HG02870 (cell line): ENCODE data around the gene PPIL3.
"Not testable (repeated sequence)": the region's sequence is repeated elsewhere in the genome, so short reads cannot be mapped to it uniquely, and the experiment has no call there.

Source experiments
- ATAC-seq: cut with Tn5 transposase; IDR thresholded peaks from one replicate; pipeline ENCODE4 v1.9.1; 2021; ENCODE audit warnings: mild to moderate bottlenecking, moderate library complexity; ENCODE audit not compliant: unreplicated experiment

Gene PPIL3

GRCh38 chr2:200888704-200889625 is at the start of gene PPIL3, which contains the start of gene NIF3L1:
TSS of gene PPIL3 (minus strand) at chr2:200889077. CDS start at chr2:200887615, 1,462 bp downstream.
TSS of gene NIF3L1 (plus strand) at chr2:200889371. CDS start at chr2:200891944, 2,573 bp downstream.
- peak; percentile 89 for ATAC-seq

GRCh38 chr2:200930947-200931626 is 42.2 kb upstream of the PPIL3 start:
- ATAC-seq, result no peak

DNA sequence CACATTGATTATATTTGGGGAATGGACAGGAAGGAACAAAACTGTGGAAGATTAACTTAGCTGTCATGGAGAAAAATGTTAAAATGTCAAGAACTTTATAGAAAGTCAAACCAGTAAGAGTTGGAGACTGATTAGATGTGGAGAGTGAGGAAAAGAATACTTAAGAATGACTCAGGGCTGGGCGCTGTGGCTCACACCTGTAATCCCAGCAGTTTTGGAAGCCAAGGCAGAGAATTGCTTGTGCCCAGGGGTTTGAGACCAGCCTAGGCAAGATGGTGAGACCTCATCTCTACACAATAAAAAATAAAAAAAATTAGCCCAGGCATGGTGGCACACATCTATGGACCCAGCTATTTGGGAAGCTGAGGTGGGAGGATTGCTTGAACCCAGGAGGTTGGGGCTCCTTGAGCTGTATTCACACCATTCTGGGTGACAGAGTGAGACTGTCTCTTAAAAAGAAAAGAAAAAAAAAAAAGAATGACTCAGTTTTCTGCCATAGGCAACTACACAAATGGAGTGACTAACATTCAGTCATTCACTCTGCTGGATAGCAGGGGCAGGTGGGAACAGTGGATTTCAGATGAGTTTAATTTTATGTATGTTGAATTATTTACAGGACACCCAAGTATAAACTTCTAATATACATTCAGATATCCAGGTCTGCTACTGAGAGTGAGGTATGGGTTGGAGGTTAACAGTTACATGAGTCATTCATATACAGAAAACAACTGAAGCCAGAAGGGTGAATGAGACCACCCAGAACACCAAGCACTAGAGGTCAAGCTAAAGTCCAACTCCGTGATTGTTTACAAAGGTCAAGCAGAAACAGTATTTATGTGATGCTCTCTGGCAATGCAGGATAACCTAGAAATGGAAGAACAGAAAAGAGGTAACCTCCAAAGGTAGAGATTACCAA is 40.7 kb upstream of the PPIL3 start:
- no peak for ATAC-seq

- no peak for ATAC-seq
These were observed 33.6 kb upstream of the PPIL3 start for GRCh38 chr2:200922439-200922838.

DNA sequence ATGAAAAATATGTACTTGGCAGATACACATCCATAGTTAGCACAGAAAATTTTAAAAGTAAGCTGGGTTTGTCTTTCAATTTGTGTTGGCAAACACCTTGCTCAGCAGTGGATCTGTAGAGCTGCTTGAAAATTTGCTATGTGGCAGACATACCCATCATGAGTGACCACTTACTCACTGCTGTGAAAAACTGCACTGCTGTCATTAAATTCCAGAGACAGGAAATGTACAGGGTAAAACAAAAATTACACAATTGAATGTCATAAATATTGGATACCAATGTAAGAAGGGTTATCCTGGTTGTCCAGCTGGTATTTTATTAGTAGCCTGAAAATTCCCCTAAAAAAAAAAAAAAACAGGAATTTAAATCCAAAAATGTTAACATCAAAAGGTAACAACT is 24.8 kb upstream of the PPIL3 start:
- ATAC-seq, result no peak

- ATAC-seq, result no peak
These were observed 21.1 kb upstream of the PPIL3 start for GRCh38 chr2:200909958-200910357.

- ATAC-seq, result no peak
These were observed 16.9 kb upstream of the PPIL3 start for GRCh38 chr2:200905618-200906296.

DNA sequence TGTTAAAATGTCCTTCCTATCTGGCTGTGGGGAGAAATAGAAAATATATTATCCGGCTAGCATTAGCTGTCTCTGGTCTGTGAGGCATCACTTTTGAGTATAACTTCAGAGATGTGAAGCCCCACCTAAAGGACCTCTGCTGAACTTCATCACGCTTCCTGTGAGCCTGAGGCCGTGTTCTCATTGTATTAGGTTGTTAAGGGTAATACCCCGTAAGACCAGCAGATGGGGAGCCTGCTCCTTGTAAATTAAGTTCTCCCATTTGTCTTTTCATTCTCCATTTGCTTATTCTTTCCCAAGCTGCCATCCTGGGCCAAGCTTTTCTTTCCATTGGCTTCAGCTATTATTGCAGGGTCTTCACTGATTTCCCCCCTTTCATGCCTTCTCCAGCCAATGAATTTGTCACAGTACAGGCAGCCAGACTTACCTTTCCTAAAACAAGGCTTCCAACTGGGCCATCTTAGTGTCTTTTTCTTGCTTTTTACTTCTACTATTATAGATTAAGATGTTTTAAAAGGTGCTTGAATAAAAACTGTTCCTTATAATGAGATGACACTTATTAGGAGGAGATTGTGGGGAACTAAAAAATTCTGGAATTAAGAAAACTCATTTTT is 12.7 kb upstream of the PPIL3 start:
- ATAC-seq, result peak; percentile 98

- ATAC-seq, result no peak
These were observed 10.6 kb upstream of the PPIL3 start for GRCh38 chr2:200899482-200899881.

DNA sequence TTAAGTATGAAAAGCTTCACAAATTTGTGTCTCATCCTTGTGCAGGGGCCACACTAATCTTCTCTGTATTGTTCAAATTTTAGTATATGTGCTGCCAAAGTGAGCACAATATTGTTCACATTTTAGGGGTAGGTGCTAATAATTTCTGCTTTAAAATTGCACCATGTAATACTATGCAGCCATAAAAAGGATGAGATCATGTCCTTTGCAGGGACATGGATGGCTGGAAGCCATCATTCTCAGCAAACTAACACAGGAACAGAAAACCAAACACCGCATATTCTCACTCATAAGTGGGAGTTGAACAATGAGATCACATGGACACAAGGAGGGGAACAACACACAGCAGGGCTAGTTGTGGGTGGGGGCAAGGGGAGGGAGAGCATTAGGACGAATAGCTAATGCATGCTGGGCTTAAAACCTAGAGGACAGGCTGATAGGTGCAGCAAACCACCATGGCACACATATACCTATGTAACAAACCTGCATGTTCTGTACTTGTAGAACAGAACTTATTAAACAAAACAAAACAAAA is 7.1 kb downstream of the PPIL3 start:
- ATAC-seq, result not testable (repeated sequence)

DNA sequence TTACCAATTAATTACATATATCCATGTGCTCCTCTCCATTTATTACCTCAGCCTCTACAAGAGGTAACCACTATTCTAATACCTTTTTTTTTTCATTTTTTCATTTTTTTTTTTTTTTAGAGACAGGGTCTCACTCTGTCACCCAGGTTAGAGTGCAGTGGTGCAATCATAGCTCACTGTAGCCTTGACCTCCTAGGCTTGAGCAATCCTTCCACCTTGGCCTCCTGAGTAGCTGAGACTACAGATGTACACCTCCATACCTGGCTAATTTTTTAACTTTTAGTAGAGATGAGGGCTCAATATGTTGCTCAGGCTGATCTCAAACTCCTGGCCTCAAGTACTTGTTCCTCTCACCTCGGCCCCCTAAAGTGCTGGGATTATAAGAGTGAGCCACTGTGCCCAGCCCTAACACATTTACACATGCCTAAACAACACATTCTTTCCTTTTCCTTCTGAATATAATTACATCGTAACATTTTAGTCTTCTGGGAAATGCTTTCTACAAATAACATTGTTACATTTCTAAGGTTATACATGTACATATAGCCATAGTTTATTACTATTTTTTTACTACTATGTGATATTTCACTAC is 10.5 kb downstream of the PPIL3 start:
- no peak for ATAC-seq

DNA sequence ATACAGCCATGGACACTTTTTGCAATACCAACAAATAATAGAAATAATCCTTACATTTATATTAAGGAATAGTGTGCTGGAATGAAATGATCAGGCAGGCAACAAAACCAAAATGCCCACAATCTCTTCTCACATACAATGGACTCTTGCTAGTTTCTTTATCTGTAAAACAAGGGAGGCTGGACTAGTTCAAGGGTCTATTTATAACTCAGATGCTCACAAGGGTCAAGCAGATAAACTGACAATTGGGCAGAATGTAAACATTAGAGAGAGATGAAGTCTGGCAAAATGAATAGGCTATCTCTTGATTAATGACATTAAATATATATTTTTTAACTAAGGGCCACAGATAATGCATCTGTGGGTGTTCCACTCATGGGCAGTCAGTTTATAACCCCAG is 11.4 kb downstream of the PPIL3 start:
- ATAC-seq, result no peak

GRCh38 chr2:200873560-200873959 is 15.3 kb downstream of the PPIL3 start:
- ATAC-seq, result no peak

GRCh38 chr2:200871151-200871550 is 17.7 kb downstream of the PPIL3 start:
- no peak for ATAC-seq

DNA sequence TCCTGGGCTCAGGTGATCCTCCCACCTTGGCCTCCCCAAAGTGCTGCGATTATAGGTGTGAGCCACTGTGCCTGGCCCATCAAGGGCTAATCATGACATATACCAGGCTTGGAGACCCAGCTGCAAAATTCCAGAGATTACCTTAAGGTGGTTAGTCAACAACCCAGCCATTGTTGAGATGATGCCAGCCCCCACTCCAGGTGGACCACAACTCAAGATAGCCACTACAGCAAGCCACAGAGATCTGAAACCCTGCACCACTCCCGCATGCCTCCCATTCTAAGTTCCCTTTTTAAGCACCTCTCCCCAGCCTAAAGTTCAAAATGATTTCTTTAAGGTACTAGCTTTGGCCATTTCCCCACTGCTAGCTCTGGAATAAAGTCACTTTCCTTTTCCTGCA is 19.9 kb downstream of the PPIL3 start:
- no peak for ATAC-seq

DNA sequence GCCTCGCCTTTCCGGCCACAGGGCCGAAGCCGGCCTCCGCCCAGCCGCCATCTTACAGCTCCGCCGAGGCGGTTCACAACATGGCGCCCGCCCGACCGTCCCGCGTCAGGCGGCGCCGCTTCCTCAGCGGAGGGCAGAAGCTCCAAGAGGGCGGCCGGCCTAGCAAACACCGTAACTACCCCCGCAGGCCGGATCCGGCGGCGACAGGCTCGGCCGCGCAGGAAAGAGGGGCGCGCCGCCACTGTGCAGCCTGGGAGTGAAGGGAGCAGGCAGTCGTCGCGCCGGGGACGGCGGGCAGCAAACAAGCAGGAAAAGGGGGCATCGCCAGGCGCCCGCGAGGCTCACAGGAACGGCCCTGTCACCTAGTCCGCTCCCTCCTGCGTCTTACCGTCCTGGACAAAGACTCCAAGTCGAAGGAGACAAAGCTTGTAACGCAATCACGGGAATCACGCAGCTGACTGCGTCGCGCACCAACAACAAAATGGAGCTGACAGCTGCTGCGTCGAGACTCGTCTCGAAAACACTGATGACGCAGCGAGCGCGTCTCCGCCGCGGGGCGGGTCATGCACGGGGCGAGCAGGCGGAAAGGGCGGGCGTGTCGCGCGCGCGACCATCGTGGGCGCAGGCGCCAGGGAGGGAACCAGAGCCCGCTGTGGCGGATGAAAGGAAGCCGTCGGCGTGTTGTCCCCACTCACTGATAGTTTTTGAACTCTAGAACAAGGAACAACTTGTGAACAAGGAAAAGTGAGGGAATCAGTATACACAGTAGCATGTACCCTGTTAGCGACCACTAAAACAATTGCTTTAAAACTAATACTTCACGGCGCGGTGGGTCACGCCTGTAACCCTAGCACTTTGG is 24.5 kb downstream of the PPIL3 start, which contains the start of gene CLK1:
Gene CLK1, minus strand, starts transcription at position 483 of the 859 bp plus-strand sequence. CDS start 2,796 bp downstream, outside the sequence.
- ATAC-seq, result peak; percentile 76

- peak; percentile 7 for ATAC-seq
These were observed 25.1 kb downstream of the PPIL3 start for GRCh38 chr2:200863782-200864175.

GRCh38 chr2:200862532-200863000 is 26.3 kb downstream of the PPIL3 start:
- no peak for ATAC-seq
